D721Med (cell line): Measurements from ENCODE around the gene LEPR.

Experiments used
- DNase-seq: peaks from one replicate; pipeline ENCODE4 v3.0.0; 2011; ENCODE audit warnings: low spot score; ENCODE audit not compliant: insufficient read length
- FAIRE-seq: peaks from 2 replicates; lab custom pipeline; 2011; peaks lifted over from hg19 to GRCh38; lab: Jason Lieb, UNC
- CTCF ChIP-seq: IDR thresholded peaks from 2 replicates; pipeline ENCODE4 v1.5.1; 2012; ENCODE audit warnings: mild to moderate bottlenecking, control low read depth; ENCODE audit not compliant: insufficient read depth; ENCODE audit errors: missing control alignments

The LEPR gene

GRCh38 chr1:65425697-65426096 lies 5.2 kb downstream of the LEPR start:
- DNase-seq (no peak), FAIRE-seq (no peak)
- no peak for TF ChIP-seq CTCF

GRCh38 chr1:65429078-65429477 lies 8.6 kb downstream of the LEPR start:
- no peak for DNase-seq
- no peak for FAIRE-seq
- no peak for TF ChIP-seq CTCF

- FAIRE-seq (no peak), DNase-seq (no peak)
- no peak for TF ChIP-seq CTCF
Observed at GRCh38 chr1:65429806-65430205, 9.3 kb downstream of the LEPR start.

DNA sequence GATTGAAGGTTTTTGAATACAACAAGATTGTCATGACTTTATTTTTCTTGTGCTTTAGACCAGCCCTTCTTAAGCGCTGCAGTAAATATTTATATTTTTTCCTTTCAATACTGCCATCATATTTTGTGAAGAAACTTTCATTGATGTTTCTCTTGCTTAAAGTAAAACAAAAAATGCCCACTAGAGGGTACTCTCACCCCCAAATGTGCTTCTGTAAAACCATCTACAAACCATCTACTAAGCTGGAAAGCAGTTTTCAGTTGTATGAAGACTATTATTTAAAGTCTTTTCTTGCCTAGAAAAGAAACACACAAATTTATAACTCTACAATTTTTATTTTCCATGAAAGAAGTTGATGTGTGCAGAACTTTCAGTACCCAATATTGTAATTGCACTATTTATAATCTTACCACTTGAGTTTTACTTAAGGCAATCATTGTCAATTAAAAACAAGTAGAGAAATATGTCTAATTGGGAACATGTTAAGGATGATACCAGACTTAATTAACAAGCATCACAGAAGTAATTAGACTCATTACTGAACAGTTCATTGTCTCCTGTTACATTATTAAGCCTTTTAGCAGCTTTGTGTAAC lies 10.7 kb downstream of the LEPR start:
- peak; percentile 60 for TF ChIP-seq CTCF
- DNase-seq (no peak), FAIRE-seq (peak; percentile 16)

- DNase-seq = no peak
- no peak for FAIRE-seq
- TF ChIP-seq CTCF = no peak
Observed at GRCh38 chr1:65432918-65433317, 12.4 kb downstream of the LEPR start.

DNA sequence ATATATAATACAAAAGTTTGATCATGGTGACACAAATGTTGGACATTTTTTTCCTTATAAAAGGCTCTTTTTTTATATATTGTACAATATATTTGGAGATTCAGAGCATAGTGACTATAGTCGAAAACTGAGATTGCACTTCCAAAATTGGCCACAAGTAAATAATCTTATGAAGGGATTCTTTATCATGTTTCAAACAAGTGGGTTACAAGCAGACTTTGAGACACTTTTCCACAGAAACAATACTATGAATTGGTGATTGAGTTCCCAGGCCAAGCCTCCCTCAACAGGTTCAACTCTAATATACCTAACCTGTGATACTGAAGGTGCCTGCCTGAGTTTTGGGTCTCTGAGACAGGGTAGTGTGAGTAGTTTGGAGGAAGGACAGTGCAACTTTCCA lies 13.8 kb downstream of the LEPR start:
- TF ChIP-seq CTCF = no peak
- DNase-seq = no peak
- FAIRE-seq = no peak

GRCh38 chr1:65434760-65435159 lies 14.3 kb downstream of the LEPR start:
- no peak for TF ChIP-seq CTCF
- FAIRE-seq (no peak), DNase-seq (no peak)
